GM23248 (cell line): ENCODE measurements around the gene CHRM2. TPM values are rescaled to one million over a fixed set of nuclear protein-coding genes. Genes with fewer than 3 reads are reported as not detected.

Experiments used
- DNase-seq: peaks from one replicate; pipeline ENCODE4 v3.0.0-alpha.2; 2015
- H2AFZ ChIP-seq: fragments of 200-600 bp; sonication (generic); 2 replicates; pipeline ENCODE4 v1.6.1; 2016; ENCODE audit warnings: antibody characterized with exemption
- H3F3A ChIP-seq: fragments of 200-600 bp; sonication (generic); 2 replicates; pipeline ENCODE4 v1.6.1; 2016; ENCODE audit warnings: mild to moderate bottlenecking, antibody characterized with exemption, mixed run types; ENCODE audit not compliant: insufficient read depth
- H3K27ac ChIP-seq: fragments of 200-600 bp; sonication (generic); 2 replicates; pipeline ENCODE4 v1.5.1; 2016; ENCODE audit warnings: mild to moderate bottlenecking
- H3K27me3 ChIP-seq: fragments of 200-600 bp; sonication (generic); replicated peaks from 2 replicates; pipeline ENCODE4 v1.6.1; 2016; ENCODE audit warnings: mild to moderate bottlenecking; ENCODE audit not compliant: insufficient read depth
- H3K36me3 ChIP-seq: fragments of 200-600 bp; sonication (generic); 2 replicates; pipeline ENCODE4 v1.6.1; 2016; ENCODE audit warnings: low read depth, mild to moderate bottlenecking
- H3K4me1 ChIP-seq: fragments of 200-600 bp; sonication (generic); 2 replicates; pipeline ENCODE4 v1.6.1; 2016; ENCODE audit warnings: mild to moderate bottlenecking; ENCODE audit not compliant: insufficient read depth
- H3K4me2 ChIP-seq: fragments of 200-600 bp; sonication (generic); one replicate; pipeline ENCODE4 v1.6.1; 2016; ENCODE audit warnings: mild to moderate bottlenecking; ENCODE audit not compliant: unreplicated experiment
- H3K4me3 ChIP-seq: fragments of 200-600 bp; sonication (generic); 2 replicates; pipeline ENCODE4 v1.5.1; 2016; ENCODE audit warnings: mild to moderate bottlenecking
- H3K79me2 ChIP-seq: fragments of 200-600 bp; sonication (generic); 2 replicates; pipeline ENCODE4 v1.6.1; 2016; ENCODE audit warnings: mild to moderate bottlenecking; ENCODE audit not compliant: insufficient read depth
- H3K9ac ChIP-seq: fragments of 200-600 bp; sonication (generic); 2 replicates; pipeline ENCODE4 v1.6.1; 2016; ENCODE audit warnings: mild to moderate bottlenecking
- H3K9me2 ChIP-seq: fragments of 200-600 bp; sonication (generic); 2 replicates; pipeline ENCODE4 v1.6.1; 2016; ENCODE audit warnings: mixed run types, mild to moderate bottlenecking, moderate library complexity; ENCODE audit not compliant: insufficient read depth
- H3K9me3 ChIP-seq: fragments of 200-600 bp; sonication (generic); one replicate; pipeline ENCODE4 v1.6.1; 2017; ENCODE audit warnings: low read depth
- H4K20me1 ChIP-seq: fragments of 200-600 bp; sonication (generic); 2 replicates; pipeline ENCODE4 v1.6.0; 2016; ENCODE audit not compliant: insufficient read depth
- EZH2 ChIP-seq: fragments of 200-600 bp; sonication (generic); IDR thresholded peaks from 2 replicates; pipeline ENCODE4 v1.6.1; 2018; ENCODE audit warnings: antibody characterized with exemption, mild to moderate bottlenecking; ENCODE audit not compliant: insufficient read depth, poor library complexity, severe bottlenecking
- EZH2phosphoT487 ChIP-seq: fragments of 200-600 bp; sonication (generic); IDR thresholded peaks from 2 replicates; pipeline ENCODE4 v1.6.1; 2018; ENCODE audit warnings: antibody characterized with exemption, moderate library complexity, mild to moderate bottlenecking, low read depth; ENCODE audit not compliant: insufficient read depth
- WGBS, 2 experiments: methylation state at CpG; one replicate each; pipeline ENCODE4 v1.1.6; 2015 to 2017; ENCODE audit warnings: low lambda C conversion rate in 2 of 2, low coverage in 1 of 2; ENCODE audit errors: missing lambda C conversion rate in 2 of 2; 5-methylcytosine and 5-hydroxymethylcytosine counted together
- in situ Hi-C: fragments of 300-500 bp; cut with MboI; formaldehyde crosslinking; loops from 2 replicates; pipeline ENCODE4 v1.15.0; 2020
- polyA plus RNA-seq: library from polyadenylated mRNA; unstranded; fragments of >200 nt; fragmentation: Nextera tagmentation; extraction: Ambion mirVana; gene quantifications from 2 replicates; pipeline ENCODE4 v1.2.1, GENCODE V29; 2016
- total RNA-seq: library from RNA; depleted of rRNA; stranded (reverse); fragments of >200 nt; shearing (Covaris generic); gene quantifications from 2 replicates; pipeline ENCODE4 v1.2.3, GENCODE V29; 2014

The CHRM2 gene
- total and polyA plus RNA-seq, 2 experiments from 2014 or later: 1.8 to 3.7 TPM

- Histone ChIP-seq H3K9me2 (no peaks in the 10 kb centered on the region), H4K20me1 (no peaks in the 10 kb centered on the region), H3K79me2 (no peaks in the 10 kb centered on the region), H3K4me2 (no peak overlapping the region), H3K9me3 (no peaks in the 10 kb centered on the region), H2AFZ (no peak overlapping the region), H3F3A (no peaks in the 10 kb centered on the region), H3K4me1 (peaks cover 9% of the 10 kb centered on the region), H3K9ac (no peak overlapping the region), H3K27me3 (no peaks in the 10 kb centered on the region), H3K27ac (no peak overlapping the region), H3K36me3 (no peaks in the 10 kb centered on the region), H3K4me3 (no peak overlapping the region)
- no peak for DNase-seq
- in situ Hi-C loops: no loop called here
- TF ChIP-seq EZH2phosphoT487 (no peak), EZH2 (no peak)
- WGBS, 2 experiments: 37 to 45% methylated on average over 3 of the region's 3 CpGs
Observed at GRCh38 chr7:136912339-136912738, 43.9 kb downstream of the CHRM2 start.

- Histone ChIP-seq H3K4me2 (no peak overlapping the region), H3F3A (no peaks in the 10 kb centered on the region), H3K27ac (no peak overlapping the region), H3K27me3 (no peaks in the 10 kb centered on the region), H3K36me3 (no peaks in the 10 kb centered on the region), H2AFZ (no peak overlapping the region), H3K9me3 (no peaks in the 10 kb centered on the region), H3K9me2 (no peaks in the 10 kb centered on the region), H4K20me1 (no peaks in the 10 kb centered on the region), H3K4me1 (peaks cover 9% of the 10 kb centered on the region), H3K79me2 (no peaks in the 10 kb centered on the region), H3K4me3 (no peak overlapping the region), H3K9ac (no peak overlapping the region)
- DNase-seq: no peak
- TF ChIP-seq EZH2: no peak
- TF ChIP-seq EZH2phosphoT487: no peak
- in situ Hi-C loops: no loop called here
- WGBS, 2 experiments: 83 to 91% methylated on average over 3 of the region's 3 CpGs
Observed at GRCh38 chr7:136914016-136914415, 45.6 kb downstream of the CHRM2 start.

GRCh38 chr7:136919820-136920219 lies 51.4 kb downstream of the CHRM2 start:
- no peak overlapping the region for H3K9ac ChIP-seq
- H3K4me2 ChIP-seq: no peak overlapping the region
- H3K4me1 ChIP-seq: peaks cover 12% of the 10 kb centered on the region
- H4K20me1 ChIP-seq: no peaks in the 10 kb centered on the region
- WGBS, 2 experiments: 62 to 66% methylated on average over 2 of the region's 2 CpGs
- no peak for DNase-seq
- H3K9me3 ChIP-seq: no peaks in the 10 kb centered on the region
- no peak overlapping the region for H2AFZ ChIP-seq
- no peaks in the 10 kb centered on the region for H3K9me2 ChIP-seq
- no peaks in the 10 kb centered on the region for H3F3A ChIP-seq
- H3K27me3 ChIP-seq: no peaks in the 10 kb centered on the region
- in situ Hi-C loops: no loop called here
- H3K4me3 ChIP-seq: no peak overlapping the region
- H3K27ac ChIP-seq: no peak overlapping the region
- TF ChIP-seq EZH2: no peak
- TF ChIP-seq EZH2phosphoT487: no peak
- H3K79me2 ChIP-seq: no peaks in the 10 kb centered on the region
- no peaks in the 10 kb centered on the region for H3K36me3 ChIP-seq

GRCh38 chr7:136923111-136923667 lies 54.7 kb downstream of the CHRM2 start:
- Histone ChIP-seq H3K27ac (no peak overlapping the region), H3K9me2 (no peaks in the 10 kb centered on the region), H3K4me1 (peaks cover 12% of the 10 kb centered on the region), H3K36me3 (no peaks in the 10 kb centered on the region), H3K4me3 (no peak overlapping the region), H3K27me3 (no peaks in the 10 kb centered on the region), H3F3A (no peaks in the 10 kb centered on the region), H4K20me1 (no peaks in the 10 kb centered on the region), H3K79me2 (no peaks in the 10 kb centered on the region), H3K4me2 (no peak overlapping the region), H3K9ac (no peak overlapping the region), H3K9me3 (no peaks in the 10 kb centered on the region), H2AFZ (no peak overlapping the region)
- WGBS, 2 experiments: 2 to 5% methylated on average over 3 of the region's 3 CpGs
- no peak for TF ChIP-seq EZH2
- TF ChIP-seq EZH2phosphoT487: 0 out of 2 replicates have a peak, but pooled peaks have one; percentile 78
- peak; percentile 62 for DNase-seq
- in situ Hi-C loops: no loop called here

GRCh38 chr7:136925044-136925443 lies 56.6 kb downstream of the CHRM2 start:
- H3K9me3 ChIP-seq: no peaks in the 10 kb centered on the region
- H3K4me1 ChIP-seq: peaks cover 12% of the 10 kb centered on the region
- H3K27ac ChIP-seq: no peak overlapping the region
- H3K4me3 ChIP-seq: no peak overlapping the region
- H3K27me3 ChIP-seq: no peaks in the 10 kb centered on the region
- no peak for TF ChIP-seq EZH2
- TF ChIP-seq EZH2phosphoT487: no peak
- no peak overlapping the region for H3K9ac ChIP-seq
- H3F3A ChIP-seq: no peaks in the 10 kb centered on the region
- no peak for DNase-seq
- H4K20me1 ChIP-seq: no peaks in the 10 kb centered on the region
- no peaks in the 10 kb centered on the region for H3K9me2 ChIP-seq
- H2AFZ ChIP-seq: no peak overlapping the region
- in situ Hi-C loops: no loop called here
- H3K4me2 ChIP-seq: no peak overlapping the region
- H3K36me3 ChIP-seq: no peaks in the 10 kb centered on the region
- H3K79me2 ChIP-seq: no peaks in the 10 kb centered on the region
- 65 to 76% methylated on average over 3 of the region's 3 CpGs for WGBS, 2 experiments
